ENCODE measurements around the gene CFAP74. TPM values are rescaled to one million over a fixed set of nuclear protein-coding genes. Genes with fewer than 3 reads are reported as not detected.

Gene CFAP74, protein sequence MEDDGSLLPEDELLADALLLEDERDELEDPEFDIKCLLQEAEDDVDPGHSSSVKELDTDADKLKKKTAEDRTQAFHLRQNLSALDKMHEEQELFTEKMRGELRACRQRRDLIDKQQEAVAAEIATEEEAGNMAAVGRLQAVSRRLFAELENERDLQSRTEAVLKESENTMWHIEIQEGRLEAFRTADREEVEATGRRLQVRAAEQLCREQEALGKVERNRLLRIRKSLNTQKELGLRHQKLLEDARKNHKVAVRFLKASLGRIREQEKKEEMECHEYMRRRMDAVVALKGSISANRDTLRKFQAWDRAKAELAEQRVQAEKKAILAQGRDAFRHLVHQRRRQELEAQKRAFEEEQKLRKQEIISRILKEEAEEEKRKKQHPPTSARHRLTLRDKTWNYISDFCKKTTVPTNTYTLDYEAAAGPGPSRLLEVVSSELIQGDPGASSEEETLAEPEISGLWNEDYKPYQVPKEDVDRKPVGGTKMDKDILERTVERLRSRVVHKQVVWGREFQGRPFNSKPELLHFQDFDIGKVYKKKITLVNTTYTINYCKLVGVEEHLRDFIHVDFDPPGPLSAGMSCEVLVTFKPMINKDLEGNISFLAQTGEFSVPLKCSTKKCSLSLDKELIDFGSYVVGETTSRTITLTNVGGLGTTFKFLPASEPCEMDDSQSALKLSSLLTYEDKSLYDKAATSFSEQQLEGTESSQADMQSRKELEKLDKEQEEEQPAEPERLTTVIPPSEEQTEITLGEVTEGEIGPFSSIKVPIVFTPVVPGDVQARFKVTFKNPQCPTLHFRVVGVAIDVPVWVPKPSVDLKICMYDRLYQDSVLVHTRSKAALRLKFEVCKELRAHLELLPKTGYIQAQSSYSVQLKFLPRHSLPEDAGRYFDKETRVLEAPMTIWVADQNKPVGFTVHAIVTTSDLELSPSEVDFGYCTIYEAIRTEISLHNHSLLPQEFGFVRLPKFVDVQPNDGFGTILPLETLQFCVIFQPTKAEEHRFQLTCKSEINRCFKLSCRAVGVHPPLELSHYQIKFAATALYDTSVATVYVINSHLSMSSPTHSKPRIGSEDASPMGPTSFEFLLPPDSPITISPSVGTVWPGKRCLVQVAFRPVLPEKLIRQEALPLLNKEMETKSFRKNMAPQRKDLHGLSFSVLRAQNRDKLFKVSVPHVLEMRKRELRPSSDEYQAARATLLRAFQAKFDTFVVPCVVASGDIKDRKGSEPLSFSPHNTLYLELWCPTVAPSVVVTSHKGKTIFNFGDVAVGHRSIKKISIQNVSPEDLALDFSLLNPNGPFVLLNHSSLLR (N-terminal part only)
- total RNA-seq = not detected in 2 replicates

DNA sequence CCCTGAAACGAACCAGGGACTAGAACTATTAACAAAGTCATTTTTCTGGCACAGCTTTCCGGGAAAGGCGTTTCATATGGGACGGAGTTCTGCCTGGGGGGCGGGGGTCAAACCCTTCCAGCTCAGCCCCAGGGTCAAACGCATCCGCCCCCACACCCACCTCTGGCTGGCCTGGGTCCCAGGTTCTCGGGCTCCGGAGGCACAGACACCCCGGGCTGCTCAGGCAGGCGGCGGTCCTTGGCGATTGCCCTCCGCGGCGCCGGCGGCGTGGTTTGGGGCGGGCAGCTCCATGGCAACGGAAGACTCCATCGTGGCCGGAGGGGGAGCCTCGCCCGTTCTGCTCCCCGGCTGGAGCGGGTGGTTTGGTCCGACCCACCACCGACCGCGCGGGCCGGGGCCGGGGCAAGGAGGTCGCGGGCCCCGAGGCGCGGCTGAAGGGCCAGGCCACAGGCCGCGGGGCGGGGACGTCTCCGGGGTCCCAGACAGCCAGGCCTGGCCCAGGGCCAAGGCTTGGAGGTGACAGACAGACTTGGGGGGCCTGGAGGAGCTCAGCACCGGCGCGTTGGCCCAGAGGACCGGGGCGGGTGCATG lies at the start of gene CFAP74:
Gene CFAP74, minus strand, starts transcription at position 246 of the 591 bp plus-strand sequence. CDS start 12,830 bp downstream, outside the sequence.

GRCh38 chr1:2049718-2050431 lies 46.3 kb upstream of the CFAP74 start, which contains the start of gene PRKCZ:
Gene PRKCZ, plus strand, starts transcription at chr1:2050411. Its CDS starts 220 bp downstream, at chr1:2050631.

GRCh38 chr1:2019172-2019543 lies 15.6 kb upstream of the CFAP74 start, which contains the start of gene GABRD:
Gene GABRD, plus strand, starts transcription at chr1:2019345. Its CDS starts 79 bp downstream, at chr1:2019424.

DNA sequence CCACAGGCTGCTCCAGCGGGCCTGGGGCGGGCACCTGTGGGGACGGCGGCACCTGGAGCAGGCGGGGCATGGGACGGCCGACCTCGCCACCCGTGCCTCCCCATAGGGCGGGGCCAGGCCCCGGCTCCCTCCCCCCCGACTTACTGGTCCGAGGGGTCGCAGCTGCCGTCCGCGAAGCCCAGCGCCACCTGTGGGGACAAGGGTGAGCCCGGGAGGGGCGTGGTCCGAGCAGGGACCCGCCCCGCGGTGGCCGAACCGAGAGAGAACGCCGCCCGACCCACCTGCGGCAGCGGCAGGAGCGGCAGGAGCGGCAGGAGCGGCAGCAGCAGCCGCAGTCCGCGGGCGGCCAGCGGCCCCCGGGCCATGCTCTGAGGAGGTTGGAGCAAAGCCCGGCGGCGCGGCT lies 84.7 kb downstream of the CFAP74 start, which contains the start of gene TMEM52:
Gene TMEM52, minus strand, starts transcription at position 379 of the 403 bp plus-strand sequence. Its CDS starts 14 bp downstream, at position 365.

GRCh38 chr1:1914971-1915692 lies 88.5 kb downstream of the CFAP74 start, which contains the start of gene CALML6:
Gene CALML6, plus strand, starts transcription at chr1:1915260. Its CDS starts 21 bp downstream, at chr1:1915281.

GRCh38 chr1:1890506-1891348 lies 112.9 kb downstream of the CFAP74 start, which contains the start of gene GNB1:
Gene GNB1, minus strand, starts transcription at chr1:1891087. Its CDS starts 65,634 bp downstream, at chr1:1825453.

Other genes starting within 250 kb of the CFAP74 start
- 38.1 and 45.0 TPM in 2 replicates for gene NADK, start 225.3 kb downstream of the CFAP74 start, total RNA-seq
- gene GNB1, start 112.7 kb downstream of the CFAP74 start, total RNA-seq = 135 and 138 TPM in 2 replicates
- gene CALML6, start 88.5 kb downstream of the CFAP74 start, total RNA-seq = not detected in 2 replicates
- gene TMEM52, start 84.5 kb downstream of the CFAP74 start, total RNA-seq = not detected in 2 replicates
- gene GABRD, start 15.6 kb upstream of the CFAP74 start, total RNA-seq = not detected in 2 replicates
- gene PRKCZ, start 46.6 kb upstream of the CFAP74 start, total RNA-seq = 0.86 and 1.4 TPM in 2 replicates
- gene FAAP20, start 191.0 kb upstream of the CFAP74 start, total RNA-seq = 53.0 and 62.4 TPM in 2 replicates
- 12.9 and 13.3 TPM in 2 replicates for gene SKI, start 224.5 kb upstream of the CFAP74 start, total RNA-seq